ENCODE results near the gene MAST4.
A peak's percentile ranks its signal among the peaks of the same experiment; 100 is the strongest.

Gene MAST4

GRCh38 chr5:66595756-66596635 is at the start of gene MAST4:
TSS of gene MAST4 (plus strand) at chr5:66596393. CDS start at chr5:66596656, 263 bp downstream.
- peak; percentile 35 to 66 for DNase-seq

GRCh38 chr5:66546541-66546940 is 49.7 kb upstream of the MAST4 start:
- no peak for DNase-seq

GRCh38 chr5:66551338-66551737 is 44.9 kb upstream of the MAST4 start:
- DNase-seq = no peak

GRCh38 chr5:66551945-66552344 is 44.2 kb upstream of the MAST4 start:
- no peak for DNase-seq

- DNase-seq = no peak
Observed at GRCh38 chr5:66553368-66553912, 42.8 kb upstream of the MAST4 start.

GRCh38 chr5:66553916-66554575 is 42.1 kb upstream of the MAST4 start:
- no peak for DNase-seq

GRCh38 chr5:66554884-66555283 is 41.3 kb upstream of the MAST4 start:
- DNase-seq = no peak

- no peak for DNase-seq
Observed at GRCh38 chr5:66558560-66558959, 37.6 kb upstream of the MAST4 start.

GRCh38 chr5:66560371-66560770 is 35.8 kb upstream of the MAST4 start:
- DNase-seq = no peak

GRCh38 chr5:66561256-66561990 is 34.8 kb upstream of the MAST4 start:
- no peak for DNase-seq

GRCh38 chr5:66565878-66566277 is 30.3 kb upstream of the MAST4 start:
- DNase-seq = no peak

- no peak for DNase-seq
Observed at GRCh38 chr5:66567474-66567873, 28.7 kb upstream of the MAST4 start.

- DNase-seq = no peak
Observed at GRCh38 chr5:66570201-66570600, 26.0 kb upstream of the MAST4 start.

- no peak for DNase-seq
Observed at GRCh38 chr5:66573733-66574132, 22.5 kb upstream of the MAST4 start.

GRCh38 chr5:66582499-66583165 is 13.6 kb upstream of the MAST4 start:
- no peak for DNase-seq

GRCh38 chr5:66585291-66585690 is 10.9 kb upstream of the MAST4 start:
- no peak for DNase-seq

GRCh38 chr5:66587771-66588170 is 8.4 kb upstream of the MAST4 start:
- no peak for DNase-seq

- DNase-seq = peak in 1 of 2 experiments; percentile 12
Observed at GRCh38 chr5:66596636-66597182, 516 bp downstream of the MAST4 start.

GRCh38 chr5:66597183-66597757 is 1.1 kb downstream of the MAST4 start:
- DNase-seq = peak in 1 of 2 experiments; percentile 1

GRCh38 chr5:66602621-66603020 is 6.4 kb downstream of the MAST4 start:
- DNase-seq = no peak

GRCh38 chr5:66603164-66603563 is 7.0 kb downstream of the MAST4 start:
- no peak for DNase-seq

GRCh38 chr5:66603881-66604280 is 7.7 kb downstream of the MAST4 start:
- no peak for DNase-seq
